Measurements from ENCODE around the gene HSD17B2.

The HSD17B2 gene

GRCh38 chr16:82034981-82035612 is at the start of gene HSD17B2:
TSS of gene HSD17B2 (plus strand) at chr16:82035253. CDS start at chr16:82035425, 172 bp downstream.
- TF ChIP-seq CTCF (conservative IDR thresholded peaks at IDR 0.05) (no peak), ZFX (IDR thresholded peaks at IDR 0.05) (no peak)
- H3K27ac ChIP-seq: no peak within 1 kb of the TSS

GRCh38 chr16:81987121-81987520 is 47.9 kb upstream of the HSD17B2 start:
- TF ChIP-seq ZFX (IDR thresholded peaks at IDR 0.05) (no peak), CTCF (conservative IDR thresholded peaks at IDR 0.05) (no peak)

GRCh38 chr16:81987706-81988105 is 47.3 kb upstream of the HSD17B2 start:
- TF ChIP-seq ZFX (IDR thresholded peaks at IDR 0.05) (no peak), CTCF (conservative IDR thresholded peaks at IDR 0.05) (no peak)
- no peak overlapping the region for H3K27ac ChIP-seq

More at GRCh38 chr16:81987121-81987520, 47.9 kb upstream of the HSD17B2 start:
- H3K27ac ChIP-seq: no peak overlapping the region

GRCh38 chr16:81992859-81993258 is 42.2 kb upstream of the HSD17B2 start:
- no peak overlapping the region for H3K27ac ChIP-seq
- TF ChIP-seq ZFX (IDR thresholded peaks at IDR 0.05): no peak
- TF ChIP-seq CTCF (conservative IDR thresholded peaks at IDR 0.05): no peak

GRCh38 chr16:81994485-81994884 is 40.6 kb upstream of the HSD17B2 start:
- TF ChIP-seq ZFX (IDR thresholded peaks at IDR 0.05): no peak
- TF ChIP-seq CTCF (conservative IDR thresholded peaks at IDR 0.05): peak; percentile 47
- no peak overlapping the region for H3K27ac ChIP-seq

GRCh38 chr16:81995651-81996050 is 39.4 kb upstream of the HSD17B2 start:
- TF ChIP-seq ZFX (IDR thresholded peaks at IDR 0.05) (no peak), CTCF (conservative IDR thresholded peaks at IDR 0.05) (no peak)
- no peak overlapping the region for H3K27ac ChIP-seq

GRCh38 chr16:81996664-81997509 is 38.2 kb upstream of the HSD17B2 start:
- H3K27ac ChIP-seq: no peak overlapping the region
- TF ChIP-seq ZFX (IDR thresholded peaks at IDR 0.05) (no peak), CTCF (conservative IDR thresholded peaks at IDR 0.05) (peak; percentile 49)
